Mesothelial cell of epicardium (in vitro differentiated cells): Measurements from ENCODE around the gene ARHGEF25. TPM values are rescaled to one million over a fixed set of nuclear protein-coding genes. Genes with fewer than 3 reads are reported as not detected.

ENCODE experiments used
- DNase-seq, 2 experiments: peaks; one replicate each; pipeline ENCODE4 v3.0.0; 2021; ENCODE audit warnings: low spot score in 2 of 2; ENCODE audit not compliant: unreplicated experiment in 2 of 2
- H3K27ac Mint-ChIP-seq: 2 replicates; pipeline ENCODE4 v1.8.0; 2021; ENCODE audit warnings: mixed read lengths
- H3K27me3 Mint-ChIP-seq: 2 replicates; pipeline ENCODE4 v1.8.0; 2021; ENCODE audit warnings: low read depth, mixed read lengths
- H3K36me3 Mint-ChIP-seq: 2 replicates; pipeline ENCODE4 v1.8.0; 2021; ENCODE audit warnings: mixed read lengths
- H3K4me1 Mint-ChIP-seq: 2 replicates; pipeline ENCODE4 v1.8.0; 2021; ENCODE audit warnings: mixed read lengths
- H3K4me3 Mint-ChIP-seq: 2 replicates; pipeline ENCODE4 v1.8.0; 2021; ENCODE audit warnings: mild to moderate bottlenecking, moderate library complexity, mixed read lengths
- H3K9me3 Mint-ChIP-seq: 2 replicates; pipeline ENCODE4 v1.8.0; 2021; ENCODE audit warnings: mixed read lengths
- CTCF ChIP-seq: fragments of 200-600 bp; sonication (generic); IDR thresholded peaks from one replicate; pipeline ENCODE4 v1.5.0; 2021; ENCODE audit warnings: antibody characterized with exemption; ENCODE audit not compliant: unreplicated experiment
- total RNA-seq: library from RNA; stranded (reverse); gene quantifications from 3 replicates; pipeline ENCODE4 v1.2.1, GENCODE V29; 2021

Gene ARHGEF25
- total RNA-seq, 1 donor from 2014 or later = 65.0 TPM

GRCh38 chr12:57623811-57624390 is 12.7 kb downstream of the ARHGEF25 start:
- Mint-ChIP-seq H3K27ac (no peak overlapping the region), H3K36me3 (peaks cover 8% of the 10 kb centered on the region), H3K27me3 (peaks cover 100% of the 10 kb centered on the region)

DNA sequence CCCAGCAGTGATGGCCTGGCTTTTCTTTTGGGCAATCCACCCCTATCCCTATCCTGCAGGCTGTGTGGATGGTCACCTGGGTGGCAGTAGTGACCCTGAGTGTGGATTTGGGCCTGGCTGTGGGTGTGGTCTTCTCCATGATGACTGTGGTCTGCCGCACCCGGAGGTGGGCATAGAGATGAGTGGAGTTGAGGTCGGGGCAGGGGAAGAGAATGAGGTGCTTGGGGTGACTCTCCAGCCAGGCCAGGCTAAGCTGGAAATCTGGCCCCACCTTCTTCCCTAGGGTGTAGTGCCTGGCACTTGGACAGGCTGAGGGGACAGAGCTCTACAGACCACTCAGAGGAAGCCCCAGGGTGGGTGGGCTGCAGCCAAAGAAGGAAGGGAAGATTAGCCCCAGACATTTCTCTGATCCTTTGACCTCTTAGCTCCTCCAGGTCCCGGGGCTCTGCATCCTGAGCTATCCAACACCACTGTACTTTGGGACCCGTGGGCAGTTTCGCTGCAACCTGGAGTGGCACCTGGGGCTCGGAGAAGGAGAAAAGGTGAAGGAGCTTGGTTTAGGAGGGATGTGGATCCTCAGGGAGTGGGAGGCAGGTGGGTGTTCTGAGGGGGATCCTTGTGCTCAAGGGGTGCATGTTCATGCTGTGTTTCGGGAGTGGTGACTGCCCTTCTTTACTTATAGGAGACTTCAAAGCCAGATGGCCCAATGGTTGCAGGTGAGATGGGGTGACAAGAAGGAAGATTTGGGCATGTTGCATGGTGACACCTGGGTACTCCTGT is 13.4 kb downstream of the ARHGEF25 start:
- H3K9me3 Mint-ChIP-seq = no peaks in the 10 kb centered on the region
- peaks cover 12% of the 10 kb centered on the region for H3K4me1 Mint-ChIP-seq
- peaks cover 100% of the 10 kb centered on the region for H3K27me3 Mint-ChIP-seq
- no peak for DNase-seq
- H3K27ac Mint-ChIP-seq = no peak overlapping the region
- no peak overlapping the region for H3K4me3 Mint-ChIP-seq
- peaks cover 4% of the 10 kb centered on the region for H3K36me3 Mint-ChIP-seq
- TF ChIP-seq CTCF = no peak

More at GRCh38 chr12:57623811-57624390, 12.7 kb downstream of the ARHGEF25 start:
- DNase-seq = no peak
- Mint-ChIP-seq H3K4me3 (no peak overlapping the region), H3K4me1 (peaks cover 14% of the 10 kb centered on the region), H3K9me3 (no peaks in the 10 kb centered on the region)
- TF ChIP-seq CTCF = no peak

GRCh38 chr12:57625261-57626032 is 14.2 kb downstream of the ARHGEF25 start:
- Mint-ChIP-seq H3K9me3 (no peaks in the 10 kb centered on the region), H3K4me3 (no peak overlapping the region), H3K27me3 (peaks cover 100% of the 10 kb centered on the region), H3K27ac (no peak overlapping the region), H3K36me3 (peaks cover 4% of the 10 kb centered on the region), H3K4me1 (peaks cover 11% of the 10 kb centered on the region)
- no peak for DNase-seq
- no peak for TF ChIP-seq CTCF

GRCh38 chr12:57626111-57626920 is 15.1 kb downstream of the ARHGEF25 start:
- TF ChIP-seq CTCF = no peak
- Mint-ChIP-seq H3K27ac (no peak overlapping the region), H3K9me3 (no peaks in the 10 kb centered on the region), H3K36me3 (peaks cover 4% of the 10 kb centered on the region), H3K4me3 (no peak overlapping the region), H3K4me1 (peaks cover 3% of the 10 kb centered on the region), H3K27me3 (peaks cover 100% of the 10 kb centered on the region)
- no peak for DNase-seq

DNA sequence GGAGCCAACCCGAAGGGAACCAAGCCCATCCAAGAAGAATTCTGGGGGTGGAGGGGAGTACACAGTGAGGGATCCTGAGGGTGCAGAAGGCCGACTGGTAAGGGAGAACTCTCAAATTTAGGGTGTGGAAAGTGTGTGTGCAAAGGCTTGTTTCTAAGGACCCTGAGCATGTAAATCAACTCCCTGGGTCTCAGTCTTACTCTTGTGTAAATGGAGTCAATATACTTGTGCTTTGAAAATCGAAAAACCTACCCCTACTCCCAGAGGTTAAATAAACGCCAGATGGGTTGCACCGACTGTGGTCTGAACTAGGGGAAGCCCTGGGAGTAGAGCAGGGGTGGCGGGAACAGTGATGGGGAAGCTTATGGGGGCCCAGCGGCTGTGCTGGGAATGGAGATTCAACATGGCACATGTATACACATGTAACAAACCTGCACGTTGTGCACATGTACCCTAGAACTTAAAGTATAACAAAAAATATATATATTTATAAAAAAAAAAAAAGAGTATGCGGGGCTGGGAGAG is 15.7 kb downstream of the ARHGEF25 start:
- no peak for TF ChIP-seq CTCF
- H3K36me3 Mint-ChIP-seq = peaks cover 4% of the 10 kb centered on the region
- DNase-seq = no peak
- no peak overlapping the region for H3K4me3 Mint-ChIP-seq
- H3K27ac Mint-ChIP-seq = no peak overlapping the region
- H3K9me3 Mint-ChIP-seq = no peaks in the 10 kb centered on the region
- H3K4me1 Mint-ChIP-seq = no peaks in the 10 kb centered on the region
- peaks cover 100% of the 10 kb centered on the region for H3K27me3 Mint-ChIP-seq
